Hematopoietic multipotent progenitor cell (in vitro differentiated cells): ENCODE measurements around the gene ADRA1B. TPM values are rescaled to one million over a fixed set of nuclear protein-coding genes. Genes with fewer than 3 reads are reported as not detected.

ENCODE experiments used
- DNase-seq, 3 donors: peaks; one replicate each; pipeline ENCODE4 v3.0.0-alpha.2; 2011 to 2015; ENCODE audit warnings: low read depth in 2 of 3, low spot score in 2 of 3
- total RNA-seq: library from RNA; depleted of rRNA; stranded (reverse); fragments of >200 nt; gene quantifications from one replicate; pipeline ENCODE4 v1.2.3, GENCODE V29; 2012

The ADRA1B gene
- total RNA-seq, 1 donor, result not detected

DNA sequence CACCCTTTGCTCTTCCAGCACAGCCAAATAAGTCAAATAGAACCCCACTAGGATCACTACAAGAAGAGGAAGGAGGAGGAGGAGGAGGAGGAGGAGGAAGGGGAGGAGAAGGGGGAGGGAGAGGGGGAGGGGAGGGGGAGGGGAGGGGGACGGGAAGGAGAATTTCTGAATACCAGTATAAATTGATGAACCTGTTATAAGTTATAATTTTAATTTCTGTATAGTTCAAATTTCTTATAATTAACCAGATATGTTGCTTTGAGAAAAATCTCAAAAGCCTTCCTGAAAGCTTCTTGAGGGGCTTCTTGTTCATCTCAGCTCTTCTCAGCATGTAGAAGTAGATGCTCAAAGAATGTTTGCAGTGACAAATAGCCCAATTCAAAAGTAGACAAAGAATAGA is 15.0 kb upstream of the ADRA1B start:
- DNase-seq, result no peak

DNA sequence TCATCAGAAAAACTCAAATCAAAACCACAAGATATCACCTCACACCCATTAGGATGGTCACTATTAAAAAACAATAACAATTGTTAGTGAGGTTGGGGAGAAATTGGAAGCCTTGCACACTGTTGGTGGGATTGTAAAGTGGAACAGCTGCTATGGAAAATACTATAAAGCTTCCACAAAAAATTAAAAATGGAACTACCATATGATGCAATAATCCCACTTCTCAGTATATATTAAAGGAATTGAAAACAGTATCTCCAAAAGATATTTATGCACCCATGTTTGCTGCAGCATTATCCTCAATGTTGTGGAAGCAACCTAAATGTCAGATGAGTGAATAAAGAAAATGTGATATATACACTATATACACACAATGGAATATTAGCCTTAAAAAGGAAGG is 14.5 kb upstream of the ADRA1B start:
- no peak for DNase-seq

DNA sequence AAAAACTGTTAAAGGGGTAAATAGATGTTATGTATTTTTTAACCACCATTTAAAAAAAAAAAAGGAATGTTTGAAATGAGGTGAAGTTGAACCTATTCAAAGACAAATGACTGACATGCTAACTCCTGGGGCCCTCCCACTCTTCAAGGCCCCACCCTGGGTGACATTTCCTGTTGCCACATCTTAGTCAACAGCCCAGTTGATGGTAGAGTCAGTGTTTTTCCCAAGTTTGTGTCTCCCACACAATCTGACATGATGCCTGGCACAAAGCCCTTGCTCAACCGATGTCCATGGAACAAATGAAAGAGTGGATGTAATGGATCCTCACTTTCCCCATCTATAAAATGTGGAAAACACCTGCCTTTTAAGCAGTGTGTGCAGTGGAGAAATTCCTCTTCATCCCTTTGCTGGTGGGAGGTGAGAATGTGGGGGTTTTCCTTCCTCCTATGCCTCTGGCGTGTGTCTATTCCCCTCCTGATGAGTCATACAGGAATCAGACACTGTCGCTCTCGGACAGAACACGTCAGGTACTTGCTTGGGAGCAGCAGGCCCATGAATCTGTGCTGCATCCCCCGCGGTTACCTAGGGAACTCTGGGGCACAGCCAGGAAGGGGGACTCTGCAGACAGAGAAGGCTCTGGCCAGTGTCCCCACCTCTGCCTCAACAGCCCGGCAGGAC is 13.7 kb upstream of the ADRA1B start:
- DNase-seq, result no peak

DNA sequence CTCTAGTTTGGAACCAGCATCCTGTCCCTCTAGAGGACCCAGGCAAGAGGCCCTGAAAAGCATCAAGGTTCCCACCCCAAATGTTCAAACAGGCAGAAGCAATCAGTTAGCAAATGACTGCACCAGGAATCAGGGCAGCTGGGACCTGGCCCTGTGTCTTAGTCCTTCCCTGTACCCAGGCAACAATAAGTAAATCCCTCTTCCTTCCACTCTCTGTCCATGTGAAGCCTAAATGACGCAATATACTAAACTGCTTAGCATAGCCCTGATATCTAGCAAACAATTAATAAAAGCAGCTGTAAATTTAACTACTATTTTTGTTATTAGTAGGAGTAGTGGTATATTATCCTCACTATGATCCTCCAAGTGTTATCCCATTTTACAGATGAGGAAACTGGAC is 13.2 kb upstream of the ADRA1B start:
- no peak for DNase-seq

DNA sequence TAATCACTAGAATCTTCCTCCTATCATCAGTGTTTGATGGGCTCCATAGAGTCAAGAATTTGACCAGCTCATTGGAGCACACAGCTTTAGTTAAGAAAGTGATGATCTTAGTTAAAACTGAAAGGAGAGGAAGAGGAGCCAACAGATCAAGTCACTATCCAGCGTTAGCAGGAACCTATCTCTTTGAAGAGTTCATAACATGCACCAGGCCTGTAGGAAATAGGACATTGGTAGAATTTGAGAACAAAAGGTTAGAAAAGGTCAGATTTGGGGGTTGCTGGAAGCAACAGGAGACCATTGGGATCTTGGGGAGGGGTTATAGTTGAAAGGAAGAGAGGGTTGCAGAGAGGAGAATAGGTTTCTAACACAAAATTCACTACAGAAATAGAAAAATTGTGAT is 11.4 kb upstream of the ADRA1B start:
- no peak for DNase-seq

DNA sequence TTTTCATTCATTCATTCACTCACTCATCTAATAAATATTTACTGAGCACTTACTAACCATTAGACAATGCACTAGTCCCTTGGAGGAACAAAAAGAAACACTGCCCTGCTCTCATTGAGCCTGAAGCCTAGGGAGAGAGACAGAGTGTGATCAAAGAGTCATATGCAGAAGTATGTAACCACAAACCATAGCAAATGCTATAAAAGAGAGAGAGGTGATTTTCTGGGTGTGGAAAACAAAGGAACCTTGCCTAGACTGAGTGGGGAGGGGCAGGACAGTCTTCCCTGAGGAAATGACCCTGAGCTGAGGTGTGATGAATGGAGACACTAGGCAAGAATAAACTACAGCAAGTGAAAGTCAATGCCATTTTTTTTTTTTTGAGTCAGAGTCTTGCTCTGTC is 10.8 kb upstream of the ADRA1B start:
- DNase-seq, result peak in 2 of 3 donors; percentile 2 to 44

DNA sequence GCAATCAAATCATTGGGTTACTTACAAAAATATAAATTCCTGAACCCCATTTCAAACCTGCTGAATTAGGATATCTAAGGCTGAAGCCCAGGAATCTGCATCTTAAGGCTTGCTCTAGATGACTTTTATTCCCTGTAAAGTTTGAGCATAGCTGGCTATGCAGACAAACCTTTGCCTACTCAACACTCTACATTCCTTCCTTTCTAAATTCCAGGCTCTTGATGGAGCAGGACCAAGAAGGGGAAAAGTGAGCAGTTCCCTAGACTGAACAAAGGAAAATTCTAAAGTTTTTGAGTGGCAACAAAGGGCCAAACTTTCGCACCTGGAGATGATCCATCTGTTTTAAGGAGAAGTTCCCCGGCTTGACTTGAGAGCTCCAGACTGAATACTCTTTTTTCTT is 9.8 kb upstream of the ADRA1B start:
- DNase-seq, result no peak

DNA sequence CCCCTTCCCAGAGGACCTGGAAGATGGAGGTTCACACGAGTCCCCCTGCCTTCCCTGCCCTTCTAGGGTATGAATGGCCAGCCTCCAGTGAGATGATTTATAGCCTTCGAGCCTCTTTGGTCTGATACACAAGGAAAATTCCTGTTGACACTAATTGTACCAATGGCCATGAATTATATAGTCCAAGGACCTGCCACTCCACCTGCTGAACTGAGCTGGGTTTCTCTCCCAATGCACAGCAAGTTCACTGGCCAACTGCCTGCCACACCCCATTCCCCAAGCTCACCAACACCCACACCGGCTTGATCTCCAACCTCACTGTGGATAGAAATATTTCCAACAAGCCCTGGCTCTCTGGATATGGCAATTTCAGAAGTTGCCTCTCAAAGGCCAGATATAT is 9.3 kb upstream of the ADRA1B start:
- DNase-seq, result no peak

DNA sequence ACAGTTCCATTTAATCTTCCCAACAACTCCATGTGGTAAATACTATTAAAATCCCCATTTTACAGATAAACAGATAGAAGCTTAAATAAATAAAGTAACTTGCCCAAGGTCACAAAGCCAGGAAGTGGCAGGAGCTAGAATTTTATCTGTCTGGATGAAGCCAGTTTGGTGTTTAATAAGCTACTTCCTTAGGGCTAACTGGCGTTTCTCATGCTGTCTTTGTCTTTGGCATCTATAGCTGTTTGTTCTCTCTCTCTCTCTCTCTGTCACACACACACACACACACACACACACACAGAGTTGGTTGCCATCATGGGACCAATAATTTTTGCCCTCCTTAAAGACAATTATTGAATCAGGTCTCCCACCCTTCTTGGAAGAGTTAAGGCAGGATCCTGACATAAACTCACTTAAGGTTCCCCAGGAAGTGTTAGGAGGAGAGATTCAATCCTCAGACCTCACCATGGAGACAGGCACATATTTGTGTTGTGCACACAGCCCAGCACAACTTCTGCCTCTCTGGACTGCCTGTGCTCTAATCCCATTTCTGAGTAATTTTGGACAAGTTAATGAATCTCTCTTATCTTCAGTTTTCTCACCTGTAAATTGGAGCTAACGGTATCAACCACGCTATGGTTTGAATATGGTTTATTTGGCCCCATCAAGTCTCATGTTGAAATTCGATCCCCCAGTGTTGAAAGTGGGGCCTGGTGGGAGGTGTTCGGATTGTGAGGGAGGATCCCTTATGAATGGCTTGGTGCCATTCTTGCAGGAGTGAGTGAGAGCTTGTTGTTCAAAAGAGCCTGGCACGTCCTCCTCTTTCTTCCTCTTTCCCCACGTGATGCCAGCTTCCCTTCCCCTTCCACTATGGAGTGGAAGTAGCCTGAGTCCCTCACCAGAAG is 8.3 kb upstream of the ADRA1B start:
- no peak for DNase-seq

DNA sequence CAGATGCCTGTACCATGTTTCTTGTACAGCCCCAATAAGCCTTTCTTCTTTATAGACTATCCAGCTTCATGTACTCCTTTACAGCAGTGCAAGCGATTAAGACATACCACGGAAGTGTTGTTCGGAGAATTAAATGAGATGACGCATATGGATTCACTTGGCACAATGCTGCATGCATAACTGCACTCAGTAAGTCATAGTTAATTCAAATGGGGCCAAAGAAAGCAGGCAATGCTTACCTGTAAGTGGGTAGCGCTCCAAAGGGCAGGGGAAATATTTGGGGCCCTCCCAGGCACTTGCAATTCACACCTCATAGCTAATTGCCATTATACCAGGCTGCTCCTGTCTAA is 7.7 kb upstream of the ADRA1B start:
- DNase-seq, result no peak

DNA sequence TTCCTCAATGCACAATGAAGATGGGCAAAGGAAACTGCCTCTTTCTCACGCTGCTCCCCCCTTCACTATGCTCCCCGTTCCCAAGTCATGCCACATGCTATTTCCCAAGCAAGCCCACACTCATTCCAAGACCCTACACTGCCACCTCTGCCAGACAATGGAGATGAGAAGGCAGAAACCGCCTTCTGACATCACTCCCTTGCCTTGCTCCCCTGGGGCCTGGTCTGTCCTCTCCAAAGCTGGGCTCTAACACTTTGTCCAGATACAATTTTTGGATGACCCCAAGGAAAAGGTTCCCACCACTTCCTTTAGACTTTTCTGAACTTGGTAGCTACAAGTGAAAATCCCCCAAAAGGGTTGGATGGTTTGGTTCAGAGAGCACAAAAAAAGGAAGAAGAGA is 7.2 kb upstream of the ADRA1B start:
- DNase-seq, result no peak

DNA sequence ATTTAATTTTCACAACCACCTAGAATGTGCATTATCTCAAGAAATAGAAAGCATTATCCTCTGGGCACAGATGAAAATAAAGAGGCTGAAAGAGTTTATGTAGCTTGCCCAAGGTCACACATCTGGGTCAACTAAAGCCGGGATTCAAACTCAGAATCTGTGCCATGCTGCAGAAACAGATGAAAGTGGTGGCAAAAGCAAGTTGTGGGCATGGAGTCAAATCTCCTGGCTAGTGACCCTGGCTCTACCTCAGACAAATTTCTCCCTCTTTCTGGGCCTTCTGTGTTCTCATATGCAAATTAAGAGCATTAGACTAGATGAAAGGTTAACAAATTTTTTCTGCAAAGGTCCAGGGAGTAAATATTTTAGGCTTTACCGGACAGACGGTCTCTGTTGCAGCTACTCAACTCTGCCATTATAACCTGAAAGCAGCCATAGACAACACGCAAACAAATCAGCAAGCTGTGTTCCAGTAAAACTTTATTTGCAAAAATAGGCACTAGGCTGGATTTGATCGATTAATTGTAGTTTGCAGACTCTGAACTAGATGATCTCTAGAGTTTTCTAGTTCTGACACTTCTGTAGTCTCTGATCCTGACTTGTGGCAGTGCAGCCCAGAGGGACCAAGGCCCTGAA is 6.0 kb upstream of the ADRA1B start:
- no peak for DNase-seq

DNA sequence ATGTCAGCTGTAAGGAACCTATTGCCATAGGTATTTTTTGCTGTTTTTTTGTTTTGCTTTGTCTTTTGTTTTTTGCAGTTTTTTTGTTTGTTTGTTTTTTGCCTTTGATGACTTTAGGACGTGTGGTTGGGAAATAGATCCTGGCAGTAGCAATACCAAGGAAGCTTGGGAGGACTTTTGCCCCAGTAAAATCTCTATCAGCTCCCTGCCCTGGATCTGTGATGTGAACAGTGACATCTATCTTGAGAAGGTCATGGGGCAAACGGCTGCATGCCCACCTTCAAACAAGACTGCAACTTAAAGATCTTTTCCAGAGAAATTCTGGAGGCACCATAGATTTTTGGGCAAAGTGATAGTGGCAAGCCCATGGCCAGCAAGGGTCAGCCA is 5.4 kb upstream of the ADRA1B start:
- DNase-seq, result no peak

DNA sequence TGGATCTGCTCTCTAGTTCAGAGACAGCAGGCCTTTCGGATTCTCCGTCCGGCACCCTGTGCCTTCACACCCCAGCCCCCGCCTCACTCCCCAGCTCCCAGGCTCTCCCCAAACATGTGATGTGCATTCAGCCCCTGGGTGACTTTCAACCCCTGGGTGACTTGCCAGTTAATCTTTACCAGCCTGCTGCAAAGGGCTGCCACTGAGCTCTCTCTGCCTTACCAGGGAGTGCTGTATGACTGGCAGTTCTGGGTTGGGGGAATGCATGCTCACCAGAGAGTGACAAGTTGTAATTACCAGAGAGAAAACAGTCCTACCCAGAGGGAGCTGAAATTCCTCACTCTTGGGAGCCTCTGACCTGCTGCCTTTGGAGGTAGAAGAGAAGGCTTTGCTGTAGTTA is 4.9 kb upstream of the ADRA1B start:
- DNase-seq, result no peak

DNA sequence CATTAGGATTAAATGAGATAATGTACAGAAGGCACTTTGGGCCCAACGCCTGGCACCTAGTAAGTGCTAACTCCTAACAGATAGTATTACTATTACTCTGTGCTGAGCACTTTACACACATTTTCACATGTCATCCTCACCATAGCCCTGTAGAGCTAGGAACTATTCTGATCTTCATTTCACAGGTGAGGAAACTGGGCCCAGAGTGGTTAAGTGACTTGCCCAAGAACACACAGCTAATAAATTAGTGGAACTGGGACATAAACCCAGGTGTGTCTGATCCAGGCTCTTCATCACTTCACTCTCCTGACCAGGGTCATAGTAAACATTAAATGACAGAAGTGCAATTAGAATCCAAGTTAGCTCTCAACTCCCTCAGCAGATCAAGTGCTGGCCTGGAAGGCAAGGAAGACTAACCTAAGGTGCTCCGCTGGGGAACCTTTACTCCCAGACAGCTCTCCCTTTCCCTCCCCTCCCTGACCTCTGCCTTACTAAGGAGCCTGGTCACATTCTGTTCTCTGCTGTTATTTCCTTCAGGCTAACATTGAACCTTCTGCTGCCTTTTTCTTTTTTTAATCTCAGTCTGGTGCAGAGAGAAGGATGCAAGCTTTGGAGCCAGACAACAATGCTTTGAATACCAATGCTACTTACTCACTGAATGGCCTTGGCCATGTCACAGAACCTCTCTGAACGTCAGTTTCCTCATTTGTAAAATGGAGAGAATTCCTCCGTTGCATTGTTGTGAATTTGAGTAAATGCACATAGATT is 4.1 kb upstream of the ADRA1B start:
- DNase-seq, result no peak

DNA sequence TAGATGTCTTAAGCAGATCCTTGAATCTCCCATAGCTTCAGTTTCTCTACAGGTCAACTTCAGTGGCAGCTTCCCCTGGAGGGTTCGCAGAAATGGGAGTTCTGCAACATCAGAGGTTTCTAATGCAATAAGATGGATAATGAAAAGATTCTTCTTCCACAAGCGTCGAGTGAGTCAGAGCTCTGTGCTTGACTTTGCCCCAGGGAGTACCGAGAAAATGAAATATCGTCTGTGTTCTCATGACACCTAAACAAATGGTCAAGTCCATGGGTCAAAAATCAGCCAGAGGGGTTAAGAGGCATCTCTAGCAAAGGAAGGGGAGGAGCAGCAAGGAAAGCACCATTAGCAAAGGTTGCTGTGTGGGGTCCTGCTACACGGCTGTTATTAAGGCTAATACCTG is 3.2 kb upstream of the ADRA1B start:
- DNase-seq, result no peak

DNA sequence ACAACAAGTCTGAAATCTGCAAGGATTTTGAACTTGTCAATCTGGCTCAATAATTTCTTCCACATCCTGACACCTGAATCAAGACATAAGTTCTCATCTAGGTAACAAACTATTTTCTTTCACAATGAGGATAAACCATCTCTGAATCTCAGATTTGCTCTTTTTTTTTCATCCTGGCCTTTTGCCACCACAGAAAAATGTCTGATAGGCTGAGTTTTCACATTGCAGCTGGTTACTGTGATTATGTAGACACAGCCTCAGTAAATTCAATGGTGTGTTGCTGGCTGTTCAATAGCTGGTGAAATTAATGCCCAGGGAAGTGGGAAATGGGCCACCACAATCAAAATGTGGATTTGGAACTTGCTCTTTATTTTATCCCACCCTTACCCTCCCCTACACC is 2.8 kb upstream of the ADRA1B start:
- no peak for DNase-seq

DNA sequence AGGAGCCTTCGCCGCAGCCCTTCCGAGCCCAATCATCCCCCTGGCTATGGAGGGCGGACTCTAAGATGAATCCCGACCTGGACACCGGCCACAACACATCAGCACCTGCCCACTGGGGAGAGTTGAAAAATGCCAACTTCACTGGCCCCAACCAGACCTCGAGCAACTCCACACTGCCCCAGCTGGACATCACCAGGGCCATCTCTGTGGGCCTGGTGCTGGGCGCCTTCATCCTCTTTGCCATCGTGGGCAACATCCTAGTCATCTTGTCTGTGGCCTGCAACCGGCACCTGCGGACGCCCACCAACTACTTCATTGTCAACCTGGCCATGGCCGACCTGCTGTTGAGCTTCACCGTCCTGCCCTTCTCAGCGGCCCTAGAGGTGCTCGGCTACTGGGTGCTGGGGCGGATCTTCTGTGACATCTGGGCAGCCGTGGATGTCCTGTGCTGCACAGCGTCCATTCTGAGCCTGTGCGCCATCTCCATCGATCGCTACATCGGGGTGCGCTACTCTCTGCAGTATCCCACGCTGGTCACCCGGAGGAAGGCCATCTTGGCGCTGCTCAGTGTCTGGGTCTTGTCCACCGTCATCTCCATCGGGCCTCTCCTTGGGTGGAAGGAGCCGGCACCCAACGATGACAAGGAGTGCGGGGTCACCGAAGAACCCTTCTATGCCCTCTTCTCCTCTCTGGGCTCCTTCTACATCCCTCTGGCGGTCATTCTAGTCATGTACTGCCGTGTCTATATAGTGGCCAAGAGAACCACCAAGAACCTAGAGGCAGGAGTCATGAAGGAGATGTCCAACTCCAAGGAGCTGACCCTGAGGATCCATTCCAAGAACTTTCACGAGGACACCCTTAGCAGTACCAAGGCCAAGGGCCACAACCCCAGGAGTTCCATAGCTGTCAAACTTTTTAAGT is 819 bp downstream of the ADRA1B start:
- no peak for DNase-seq

DNA sequence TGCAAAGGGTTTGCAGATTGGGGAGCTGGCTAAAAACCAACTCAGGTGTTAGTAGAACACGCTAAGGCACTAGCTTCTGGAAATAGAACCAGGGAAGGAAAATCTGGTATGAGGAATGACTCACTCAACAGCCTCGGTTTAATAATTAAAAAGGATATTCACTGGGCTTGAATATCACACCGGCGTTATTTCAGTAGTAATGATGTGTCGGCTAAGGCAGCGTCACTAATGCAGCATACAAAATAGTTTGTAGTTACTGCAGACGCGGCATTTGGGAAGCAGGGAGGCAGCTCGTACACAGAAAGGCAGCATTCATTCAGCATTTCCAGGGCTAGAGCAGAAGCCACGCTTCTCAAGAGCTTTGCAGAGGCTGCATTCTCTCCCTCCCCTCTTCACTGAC is 1.7 kb downstream of the ADRA1B start:
- no peak for DNase-seq

DNA sequence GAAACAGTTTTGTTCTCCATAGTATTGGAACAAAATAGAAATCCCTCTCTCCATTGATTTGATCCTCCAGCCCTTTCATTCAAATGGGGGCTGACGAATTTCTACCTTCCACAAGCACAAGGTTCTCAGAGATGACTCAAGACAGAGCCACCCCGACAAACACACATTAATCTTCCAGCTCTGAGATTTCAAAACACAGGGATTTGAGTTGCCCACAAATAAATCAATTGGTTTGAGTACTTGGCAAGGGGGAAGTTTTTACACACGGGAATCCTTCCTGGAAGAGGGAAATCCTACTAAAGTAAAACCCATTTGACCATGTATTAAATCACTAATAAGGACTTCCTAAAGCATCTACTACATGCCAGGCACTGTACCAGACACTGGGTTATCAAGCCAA is 5.4 kb downstream of the ADRA1B start:
- DNase-seq, result no peak
